Osteoblast (primary cell): ENCODE measurements around the gene NOP56. TPM values are rescaled to one million over a fixed set of nuclear protein-coding genes. Genes with fewer than 3 reads are reported as not detected.
"Not testable (repeated sequence)": the region's sequence is repeated elsewhere in the genome, so short reads cannot be mapped to it uniquely, and the experiment has no call there.

Source experiments
- DNase-seq: peaks from one replicate; pipeline ENCODE4 v3.0.0; 2011; ENCODE audit warnings: low spot score, mixed read lengths; ENCODE audit not compliant: insufficient read length; ENCODE audit errors: missing footprints
- H2AFZ ChIP-seq: 2 replicates; pipeline ENCODE4 v1.6.0; 2011; ENCODE audit warnings: mild to moderate bottlenecking, low read length
- H3K27ac ChIP-seq: 2 replicates; pipeline ENCODE4 v1.5.1; 2011; ENCODE audit warnings: mild to moderate bottlenecking, low read depth, low read length, moderate library complexity
- H3K27me3 ChIP-seq: 2 replicates; pipeline ENCODE4 v1.6.0; 2012; ENCODE audit warnings: mild to moderate bottlenecking, control low read depth, inconsistent platforms, low read length, moderate library complexity; ENCODE audit not compliant: insufficient read depth
- H3K36me3 ChIP-seq: 2 replicates; pipeline ENCODE4 v1.5.1; 2011; ENCODE audit warnings: mild to moderate bottlenecking, low read length, control low read depth, moderate library complexity; ENCODE audit not compliant: insufficient read depth
- H3K4me1 ChIP-seq: 2 replicates; pipeline ENCODE4 v1.5.1; 2011; ENCODE audit warnings: mild to moderate bottlenecking, low read length, control low read depth, moderate library complexity; ENCODE audit not compliant: insufficient read depth
- H3K4me2 ChIP-seq: 2 replicates; pipeline ENCODE4 v1.6.0; 2011; ENCODE audit warnings: mild to moderate bottlenecking, low read length; ENCODE audit not compliant: insufficient read depth
- H3K4me3 ChIP-seq: fragments of 200-600 bp; sonication (generic); 3 replicates; pipeline ENCODE4 v1.5.1; 2012; ENCODE audit warnings: mild to moderate bottlenecking, low read length, inconsistent platforms; ENCODE audit not compliant: insufficient read depth
- H3K79me2 ChIP-seq: 2 replicates; pipeline ENCODE4 v1.6.0; 2012; ENCODE audit warnings: mild to moderate bottlenecking, low read length, control low read depth, inconsistent platforms; ENCODE audit not compliant: insufficient read depth
- H3K9me3 ChIP-seq: 2 replicates; pipeline ENCODE4 v1.5.1; 2011; ENCODE audit warnings: low read depth, low read length, control low read depth
- H4K20me1 ChIP-seq: 2 replicates; pipeline ENCODE4 v1.6.0; 2012; ENCODE audit warnings: mild to moderate bottlenecking, low read length, control low read depth; ENCODE audit not compliant: insufficient read depth
- CTCF ChIP-seq: IDR thresholded peaks from 2 replicates; pipeline ENCODE4 v1.5.1; 2011; ENCODE audit warnings: mild to moderate bottlenecking, low read depth, low read length, moderate library complexity; ENCODE audit errors: extremely low read depth
- total RNA-seq: library from RNA; depleted of rRNA; stranded (reverse); fragments of >200 nt; gene quantifications from 2 replicates; pipeline ENCODE4 v1.2.3, GENCODE V29; 2012

Gene NOP56
- total RNA-seq, 1 donor = 91.2 TPM

- H3K36me3 ChIP-seq = no peaks in the 10 kb centered on the region
- no peaks in the 10 kb centered on the region for H3K9me3 ChIP-seq
- DNase-seq = peak; percentile 88
- H4K20me1 ChIP-seq = no peaks in the 10 kb centered on the region
- no peaks in the 10 kb centered on the region for H3K79me2 ChIP-seq
- TF ChIP-seq CTCF = no peak
- H3K27ac ChIP-seq = no peak overlapping the region
- no peak overlapping the region for H2AFZ ChIP-seq
- no peak overlapping the region for H3K4me2 ChIP-seq
- H3K4me3 ChIP-seq = no peak overlapping the region
- H3K4me1 ChIP-seq = no peaks in the 10 kb centered on the region
- H3K27me3 ChIP-seq = peaks cover 67% of the 10 kb centered on the region
Observed at GRCh38 chr20:2693286-2694007, 41.0 kb downstream of the NOP56 start.

GRCh38 chr20:2694008-2694471 is 41.6 kb downstream of the NOP56 start:
- Histone ChIP-seq H3K4me3 (no peak overlapping the region), H3K36me3 (no peaks in the 10 kb centered on the region), H3K4me1 (no peaks in the 10 kb centered on the region), H2AFZ (no peak overlapping the region), H3K4me2 (no peak overlapping the region), H4K20me1 (no peaks in the 10 kb centered on the region), H3K9me3 (no peaks in the 10 kb centered on the region), H3K79me2 (no peaks in the 10 kb centered on the region), H3K27ac (no peak overlapping the region), H3K27me3 (peaks cover 69% of the 10 kb centered on the region)
- TF ChIP-seq CTCF = no peak
- peak; percentile 91 for DNase-seq

GRCh38 chr20:2694519-2694918 is 42.1 kb downstream of the NOP56 start:
- Histone ChIP-seq H3K9me3 (no peaks in the 10 kb centered on the region), H3K4me2 (no peak overlapping the region), H3K27ac (no peak overlapping the region), H3K79me2 (no peaks in the 10 kb centered on the region), H4K20me1 (no peaks in the 10 kb centered on the region), H3K4me3 (no peak overlapping the region), H3K36me3 (no peaks in the 10 kb centered on the region), H3K27me3 (peaks cover 67% of the 10 kb centered on the region), H2AFZ (no peak overlapping the region), H3K4me1 (no peaks in the 10 kb centered on the region)
- no peak for TF ChIP-seq CTCF
- peak; percentile 83 for DNase-seq

- no peak overlapping the region for H3K4me2 ChIP-seq
- H3K4me1 ChIP-seq = no peaks in the 10 kb centered on the region
- TF ChIP-seq CTCF = no peak
- H3K27ac ChIP-seq = no peak overlapping the region
- no peak overlapping the region for H2AFZ ChIP-seq
- H3K9me3 ChIP-seq = no peaks in the 10 kb centered on the region
- DNase-seq = peak; percentile 79
- no peaks in the 10 kb centered on the region for H3K36me3 ChIP-seq
- H3K4me3 ChIP-seq = no peak overlapping the region
- H4K20me1 ChIP-seq = no peaks in the 10 kb centered on the region
- no peaks in the 10 kb centered on the region for H3K79me2 ChIP-seq
- peaks cover 63% of the 10 kb centered on the region for H3K27me3 ChIP-seq
Observed at GRCh38 chr20:2695206-2695983, 43.0 kb downstream of the NOP56 start.

- not testable (repeated sequence) for H3K79me2 ChIP-seq, H3K4me3 ChIP-seq, H3K36me3 ChIP-seq, H3K4me2 ChIP-seq, H3K9me3 ChIP-seq, H3K27ac ChIP-seq, H2AFZ ChIP-seq, H3K4me1 ChIP-seq, H4K20me1 ChIP-seq
- H3K27me3 ChIP-seq = peaks cover 64% of the 10 kb centered on the region
- DNase-seq = peak; percentile 68
Observed at GRCh38 chr20:2695984-2696525, 43.6 kb downstream of the NOP56 start.
